HG03175 (cell line): ENCODE results near the gene LANCL2.
"Not testable (repeated sequence)": the region's sequence is repeated elsewhere in the genome, so short reads cannot be mapped to it uniquely, and the experiment has no call there.

Experiments
- ATAC-seq: cut with Tn5 transposase; IDR thresholded peaks from one replicate; pipeline ENCODE4 v1.9.1; 2021; ENCODE audit warnings: mild to moderate bottlenecking, moderate library complexity; ENCODE audit not compliant: unreplicated experiment

LANCL2 gene

DNA sequence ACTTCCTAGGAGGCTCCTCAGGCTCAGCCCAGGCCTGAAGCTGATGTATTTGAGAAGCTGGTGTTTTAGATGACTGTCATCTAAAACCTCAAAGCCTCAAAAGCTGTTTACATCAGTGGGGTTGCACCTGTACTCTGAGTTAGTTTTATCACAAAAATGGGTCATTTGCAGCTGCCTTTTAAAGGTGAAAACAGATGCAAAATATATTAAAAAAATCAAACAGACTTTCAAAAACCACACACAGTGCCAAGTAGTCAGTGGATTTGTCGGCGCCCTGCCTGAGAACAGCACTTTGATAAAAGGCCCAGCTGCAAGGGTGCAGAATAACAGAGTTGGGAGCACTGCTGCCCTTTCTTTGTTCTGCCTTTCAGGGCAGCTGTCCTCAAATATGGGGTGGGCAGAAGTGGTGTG, 104.1 kb downstream of the LANCL2 start:
- no peak for ATAC-seq

DNA sequence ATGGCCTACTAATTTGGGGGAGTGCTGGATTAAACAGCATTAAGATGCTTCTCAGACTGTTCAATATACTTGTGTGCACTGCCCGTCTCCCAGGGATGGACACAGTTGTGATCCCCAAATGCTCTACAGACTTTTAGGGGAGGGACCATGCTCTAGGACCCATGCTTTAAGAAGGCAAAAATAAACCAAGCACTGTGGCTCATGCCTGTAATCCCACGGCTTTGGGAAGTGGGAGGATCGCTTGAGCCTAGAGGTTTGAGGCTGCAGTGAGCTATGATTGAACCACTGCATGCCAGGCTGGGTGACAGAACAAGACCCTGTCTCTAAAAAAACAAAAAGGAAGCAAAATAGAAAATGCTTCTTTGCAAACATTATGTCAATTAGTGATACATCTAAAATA, 104.6 kb downstream of the LANCL2 start:
- no peak for ATAC-seq

DNA sequence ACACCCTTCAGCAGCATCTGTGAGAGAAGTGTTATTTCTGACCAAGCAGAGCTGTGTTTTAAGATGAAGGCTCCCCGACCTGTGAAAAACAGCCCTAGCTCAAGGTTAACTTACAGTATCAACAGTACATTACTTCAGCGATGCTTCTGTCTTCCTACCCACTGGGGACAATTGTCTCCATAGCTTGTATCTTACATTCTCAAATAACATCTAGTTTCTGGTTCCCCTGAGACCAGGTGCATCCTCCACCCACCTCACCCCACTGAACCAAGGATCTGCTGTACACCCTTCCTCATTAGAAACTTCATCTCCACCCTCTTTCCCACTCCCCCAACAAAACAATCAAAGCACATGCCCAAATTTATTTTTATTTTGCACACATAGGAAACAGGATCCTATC, 105.1 kb downstream of the LANCL2 start:
- no peak for ATAC-seq

DNA sequence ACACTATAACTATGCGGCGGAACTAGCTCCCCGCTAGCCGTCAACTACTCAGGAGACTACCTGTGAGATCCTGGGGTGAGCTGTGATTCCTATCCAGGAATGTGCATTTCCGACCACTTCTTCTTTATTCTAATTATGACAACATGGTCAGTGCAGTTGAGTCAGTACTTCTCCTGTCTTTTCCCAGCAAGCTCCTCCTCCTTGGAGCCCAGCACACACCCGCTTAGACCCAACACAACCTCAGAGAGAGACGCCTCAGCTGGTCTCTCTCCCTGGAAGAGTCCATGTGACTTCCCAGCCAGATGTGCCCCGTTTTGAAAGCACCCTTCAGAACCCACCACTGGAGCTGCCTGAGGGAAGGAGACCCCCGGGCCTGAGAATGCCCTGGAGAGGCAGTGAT, 106.5 kb downstream of the LANCL2 start:
- ATAC-seq: not testable (repeated sequence)

DNA sequence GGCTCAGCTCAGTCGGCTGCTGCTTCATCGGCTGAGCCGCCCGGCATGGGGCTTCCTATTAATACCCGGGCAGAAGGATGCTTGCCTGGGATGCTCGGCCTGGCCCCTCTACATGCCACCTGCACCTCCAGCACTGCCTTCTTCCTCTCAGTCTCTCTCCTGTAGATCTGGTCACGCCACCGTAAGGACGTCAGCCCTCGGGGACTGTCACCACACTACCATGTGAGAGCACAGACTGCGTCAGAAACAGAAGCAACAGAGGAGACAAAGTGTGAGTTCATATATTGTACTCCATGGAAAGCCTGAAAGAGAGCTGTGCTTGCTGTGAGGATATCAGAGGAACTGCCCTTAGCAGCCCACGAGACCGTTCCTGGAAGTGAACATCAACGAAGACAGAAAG, 107.3 kb downstream of the LANCL2 start:
- ATAC-seq: not testable (repeated sequence)

DNA sequence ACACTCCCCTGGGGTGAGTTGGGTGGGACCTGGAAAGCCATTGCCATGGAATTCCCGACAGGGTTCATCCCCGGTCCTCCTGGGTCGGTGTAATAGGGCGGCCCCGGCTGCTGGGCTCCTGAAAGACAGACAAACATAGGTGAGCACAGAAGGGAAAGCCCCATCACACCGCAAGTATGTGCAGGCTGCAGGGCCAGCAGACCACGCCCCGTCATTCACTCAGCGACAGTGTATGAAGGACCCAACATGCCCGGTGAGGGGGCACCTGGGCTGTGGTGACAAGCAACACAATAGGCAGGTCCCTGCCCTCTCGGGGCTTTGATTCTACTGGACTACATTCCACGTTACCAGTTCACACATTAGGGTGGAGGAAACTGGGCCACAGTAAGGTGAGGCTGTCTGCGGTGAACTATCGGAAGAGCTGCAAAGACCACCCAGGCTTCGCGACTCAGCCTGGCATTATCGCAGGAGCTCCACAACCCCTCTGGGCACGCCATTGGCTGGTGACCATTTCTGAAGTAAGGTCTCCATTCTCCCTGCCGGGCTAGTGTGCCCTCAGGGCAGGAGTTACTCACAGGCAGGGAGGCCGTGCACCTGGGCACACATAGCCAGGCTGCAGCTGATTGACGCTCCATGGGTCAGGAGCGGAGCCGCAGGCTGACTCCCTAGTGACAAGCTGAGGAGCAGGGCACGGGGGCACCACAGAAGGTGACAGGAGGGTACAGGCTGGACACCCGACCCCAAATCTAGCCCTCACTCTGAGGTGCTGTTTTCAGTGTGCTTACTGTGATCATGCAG, 108.0 kb downstream of the LANCL2 start:
- no peak for ATAC-seq

DNA sequence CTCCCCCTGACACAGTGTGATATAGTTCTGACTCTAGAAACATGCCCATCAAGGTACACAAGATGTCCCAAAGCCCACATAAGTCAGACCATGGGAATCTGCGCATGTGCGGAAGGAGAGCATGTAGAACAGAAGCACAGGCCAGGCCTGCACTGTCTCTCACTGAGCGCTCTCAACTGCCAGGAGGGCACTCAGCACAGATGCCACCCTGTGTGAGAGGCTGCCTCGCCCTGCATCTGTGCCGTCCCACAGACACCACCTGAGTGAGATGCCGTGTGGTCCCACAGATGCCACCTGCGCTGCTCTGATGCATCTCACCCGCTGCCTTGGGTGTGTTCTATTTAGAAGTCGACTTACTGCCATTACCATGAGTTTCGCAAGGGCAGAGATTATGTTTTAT, 108.8 kb downstream of the LANCL2 start:
- ATAC-seq: no peak

DNA sequence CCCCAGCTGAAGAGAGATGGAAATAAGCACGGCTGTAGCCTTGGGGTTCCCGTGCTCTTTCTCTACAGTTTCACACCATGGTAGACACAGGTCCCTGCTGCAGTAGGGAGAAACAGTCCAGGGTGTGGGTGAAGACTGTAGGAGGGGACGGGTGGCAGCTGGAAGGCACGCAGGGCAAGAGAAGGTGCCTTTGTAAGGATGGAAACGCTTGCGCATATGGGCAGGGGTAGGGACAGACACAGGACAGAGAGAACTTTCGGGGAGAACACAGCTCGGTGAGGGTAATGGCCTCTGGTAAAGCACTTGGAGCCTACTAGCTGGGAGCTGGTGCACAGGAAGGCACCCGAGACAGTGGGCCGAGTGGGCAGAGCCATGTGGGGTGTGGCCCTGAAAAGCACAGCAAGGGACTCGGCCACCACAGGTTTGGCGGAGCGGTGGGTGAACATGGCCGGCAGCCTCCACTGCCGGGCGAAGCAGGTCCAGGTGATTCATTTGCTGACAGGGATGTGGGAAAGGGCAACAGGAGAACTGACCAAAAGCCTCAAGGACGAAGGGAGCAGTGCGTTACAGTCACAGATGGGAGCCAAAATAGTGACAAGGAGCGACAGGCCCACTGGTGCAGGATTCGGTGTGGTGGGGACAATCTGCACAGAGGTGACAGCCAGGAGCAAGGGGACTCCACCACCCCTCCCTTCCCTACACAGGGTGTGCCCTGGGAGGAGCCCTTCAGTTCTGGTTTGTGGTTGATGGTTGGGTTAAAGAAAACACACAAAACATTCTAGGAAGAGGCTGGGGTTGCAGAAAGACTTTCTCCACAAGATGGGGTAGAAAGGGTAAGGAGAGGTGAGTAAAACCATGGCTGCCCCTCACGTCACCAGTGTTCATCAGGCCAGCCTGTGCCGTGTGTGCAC, 110.1 kb downstream of the LANCL2 start:
- no peak for ATAC-seq

DNA sequence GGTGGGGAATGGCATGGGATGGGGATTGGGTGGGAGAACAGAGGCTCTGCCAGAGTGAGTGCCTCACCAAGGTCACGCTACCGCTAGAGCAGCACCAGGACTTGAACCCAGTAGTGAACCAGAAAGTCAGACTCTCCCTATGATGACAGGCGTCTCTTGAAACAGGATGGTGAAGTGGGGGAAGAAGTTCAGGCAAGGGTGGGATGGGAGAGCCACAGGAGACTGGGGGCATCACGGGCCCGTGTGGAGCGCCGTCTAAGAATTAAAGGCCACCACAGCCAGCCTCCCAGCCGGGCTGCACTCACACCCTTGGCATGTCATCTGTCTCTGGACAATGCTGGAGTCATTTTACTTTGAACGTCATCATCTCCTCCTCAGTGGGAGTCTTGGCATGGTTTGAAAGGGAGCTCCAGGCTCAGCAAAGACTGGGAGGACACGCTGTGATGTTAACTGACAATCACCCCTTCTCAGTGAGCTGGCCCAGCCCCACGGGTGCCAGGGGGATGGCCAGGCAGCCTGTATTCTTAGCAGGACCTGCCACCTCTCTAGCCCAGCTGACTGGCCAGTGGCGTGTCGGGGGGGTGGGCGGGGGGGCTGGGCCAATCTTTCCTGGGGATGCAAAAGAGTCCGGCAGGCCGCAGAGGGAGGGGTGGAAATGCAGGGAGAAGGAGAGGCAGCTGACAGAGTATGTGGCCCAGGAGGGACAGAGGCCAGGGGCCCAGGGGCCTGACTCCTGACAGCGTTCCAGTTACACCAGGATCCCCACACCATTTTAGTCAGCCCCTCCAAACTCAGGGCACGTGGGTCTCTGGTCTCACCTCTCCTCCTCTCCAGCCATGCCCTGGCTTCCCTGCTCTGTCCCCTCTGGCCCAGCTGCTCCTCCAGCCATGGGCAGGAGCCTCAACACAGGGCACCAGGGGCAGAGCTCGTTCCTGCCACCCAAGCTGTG, 111.0 kb downstream of the LANCL2 start:
- ATAC-seq: no peak

DNA sequence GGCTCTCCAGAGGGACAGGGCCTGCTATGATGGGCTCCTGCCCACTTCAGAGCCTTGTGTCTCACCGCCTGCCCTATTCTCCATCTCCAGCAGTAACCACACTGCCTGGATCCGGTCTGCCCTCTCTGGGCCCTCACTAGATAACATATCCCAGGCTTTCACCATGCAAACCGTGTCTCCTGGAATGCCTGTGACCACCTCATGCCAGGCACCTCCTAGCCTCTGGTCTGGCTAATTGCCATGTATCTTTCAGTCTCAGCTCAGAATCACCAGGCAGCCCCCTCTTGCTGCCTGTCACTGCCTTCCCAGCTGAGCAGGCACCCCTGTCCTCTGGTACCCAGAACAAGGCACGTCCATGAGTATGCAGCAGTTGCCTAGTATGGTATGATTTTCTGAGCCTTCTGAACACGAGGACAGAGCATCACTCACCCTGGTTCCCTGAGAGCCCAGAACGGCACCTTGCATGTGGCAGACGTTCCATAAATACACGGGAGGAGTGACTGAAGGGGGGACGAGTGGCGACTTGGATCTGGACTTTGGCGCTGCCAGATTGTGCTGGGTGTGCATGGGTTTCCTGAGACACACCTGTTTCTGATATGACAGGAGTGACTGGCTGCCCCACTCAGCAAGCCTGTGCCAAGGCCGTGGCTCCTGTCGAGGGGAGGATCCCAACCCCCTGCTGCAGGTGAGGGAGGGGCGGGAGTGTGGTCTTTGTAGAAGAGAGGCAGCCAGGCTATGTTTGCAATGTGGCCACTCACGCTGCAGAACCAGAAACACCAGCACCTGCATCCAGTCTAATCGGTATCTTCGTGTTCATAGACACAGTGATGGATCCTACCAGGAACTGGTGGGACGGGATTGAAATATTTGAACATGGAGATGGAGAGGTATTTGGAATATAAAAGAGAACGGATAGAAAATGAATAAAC, 112.0 kb downstream of the LANCL2 start:
- ATAC-seq: no peak

DNA sequence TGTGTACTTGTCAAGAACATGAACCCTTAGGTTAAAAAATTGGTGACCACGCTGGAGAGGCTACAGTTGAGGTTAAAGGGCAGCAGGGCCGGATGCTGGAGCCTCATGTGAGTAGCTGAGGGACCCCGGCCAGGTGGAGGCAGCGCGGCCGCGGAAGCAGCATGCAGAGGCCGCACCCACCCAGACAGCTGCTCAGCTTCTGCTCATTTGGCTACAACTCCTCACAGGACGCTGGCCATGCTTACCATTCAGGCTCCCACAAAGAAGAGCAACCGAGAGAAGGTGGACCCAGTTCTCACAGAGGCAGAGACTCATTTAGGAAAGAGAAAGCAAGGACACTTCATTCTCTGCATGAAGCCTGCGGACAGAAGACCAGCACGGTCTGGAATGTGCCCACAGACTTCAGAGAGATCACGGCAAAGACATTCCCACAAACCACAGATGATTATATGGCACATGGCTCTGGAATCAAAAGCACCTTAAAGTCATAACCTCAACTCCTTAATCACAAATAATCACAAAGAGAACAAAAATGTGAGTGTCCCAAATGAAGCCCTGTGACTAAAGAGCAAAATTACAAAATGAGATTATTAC, 112.7 kb downstream of the LANCL2 start:
- ATAC-seq: no peak

DNA sequence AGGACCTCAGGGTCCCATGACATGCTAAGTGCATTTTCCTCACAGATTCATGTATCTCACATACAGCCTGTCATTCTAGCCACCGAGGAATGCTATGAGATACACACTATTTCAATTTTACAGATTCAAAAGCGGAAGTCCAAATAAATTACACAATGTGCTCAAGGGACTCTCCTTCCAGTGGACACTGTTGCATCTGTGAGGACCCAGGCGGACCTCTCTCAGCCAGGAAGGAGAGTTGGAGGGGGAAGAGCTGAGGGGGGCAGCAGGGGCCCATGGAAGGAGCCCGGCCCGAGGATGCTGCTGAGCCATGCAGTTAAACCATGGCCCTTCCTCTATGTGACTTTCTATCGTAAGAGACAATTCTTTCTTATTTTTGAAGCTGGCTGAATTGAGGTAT, 113.6 kb downstream of the LANCL2 start:
- ATAC-seq: no peak

DNA sequence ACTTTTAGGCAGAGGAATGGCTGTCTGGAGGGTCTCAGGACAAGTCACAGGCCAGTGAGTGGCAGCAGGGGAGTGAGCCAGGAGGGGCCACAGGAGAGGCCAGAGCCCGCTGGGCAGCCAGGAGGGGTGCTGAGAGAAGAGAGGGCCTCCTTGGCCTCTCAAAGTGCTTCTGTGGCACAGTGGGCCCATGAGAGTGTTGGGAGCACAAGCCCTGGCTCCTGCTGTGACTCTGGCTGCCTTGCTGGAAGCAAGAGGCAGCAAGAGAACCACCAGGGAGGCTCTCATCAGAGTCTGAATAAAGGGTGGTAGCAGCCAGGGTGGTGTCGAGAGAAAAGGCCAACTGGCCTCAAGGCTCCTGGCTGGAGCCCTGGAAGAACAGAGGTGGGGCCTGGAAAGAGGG, 116.0 kb downstream of the LANCL2 start:
- no peak for ATAC-seq

DNA sequence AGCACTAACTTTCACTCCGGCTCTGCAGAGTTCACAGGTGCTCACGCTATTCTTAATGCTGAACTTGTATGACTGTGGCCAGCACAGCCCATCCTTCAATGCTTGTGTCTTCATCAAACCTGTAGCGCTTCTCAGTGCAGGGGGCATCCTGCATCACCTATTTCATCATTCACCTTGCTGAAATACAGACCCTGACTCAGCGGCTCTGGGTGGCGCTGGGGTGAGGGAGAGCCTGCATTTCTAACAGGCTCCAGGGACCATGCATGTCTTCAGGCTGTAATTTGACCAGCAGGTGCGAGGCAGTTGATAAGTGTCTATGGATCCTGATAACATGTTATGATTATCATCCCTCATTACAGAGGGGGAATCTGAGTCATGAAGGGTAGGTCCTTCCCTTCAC, 117.9 kb downstream of the LANCL2 start:
- no peak for ATAC-seq
